Neural cell (in vitro differentiated cells): ENCODE measurements around the gene ING5.

Experiments used
- EZH2 ChIP-seq: fragments of 200-600, 300-800 bp; shearing (Covaris generic), sonication (generic); IDR thresholded peaks from 2 replicates; pipeline ENCODE4 v1.6.1; 2014; ENCODE audit warnings: antibody characterized with exemption, low read length, borderline replicate concordance, mild to moderate bottlenecking; ENCODE audit not compliant: insufficient read depth, poor library complexity, severe bottlenecking
- MXI1 ChIP-seq: fragments of 450-650 bp; conservative IDR thresholded peaks from 2 replicates; pipeline ENCODE4 v1.6.1; 2014; ENCODE audit warnings: antibody characterized with exemption, mild to moderate bottlenecking; ENCODE audit not compliant: poor library complexity, severe bottlenecking
- POLR2AphosphoS5 ChIP-seq: IDR thresholded peaks from 2 replicates; pipeline ENCODE4 v1.6.1; 2012
- RAD21 ChIP-seq: fragments of 450-650 bp; conservative IDR thresholded peaks from 2 replicates; pipeline ENCODE4 v1.6.1; 2014; ENCODE audit warnings: antibody characterized with exemption, mild to moderate bottlenecking, moderate library complexity
- SMC3 ChIP-seq: fragments of 450-650 bp; conservative IDR thresholded peaks from 2 replicates; pipeline ENCODE4 v1.6.1; 2014; ENCODE audit warnings: antibody characterized with exemption, mild to moderate bottlenecking, moderate library complexity; ENCODE audit not compliant: poor library complexity
- TF ChIP-seq, protein P1 (sequence below): fragments of 450-650 bp; IDR thresholded peaks from 2 replicates; pipeline ENCODE4 v1.5.1; 2014; ENCODE audit warnings: antibody characterized with exemption, mild to moderate bottlenecking, moderate library complexity; ENCODE audit not compliant: poor library complexity, severe bottlenecking
- TF ChIP-seq, protein P2 (sequence below): IDR thresholded peaks from 2 replicates; pipeline ENCODE4 v1.6.1; 2012; ENCODE audit warnings: borderline replicate concordance

DNA sequence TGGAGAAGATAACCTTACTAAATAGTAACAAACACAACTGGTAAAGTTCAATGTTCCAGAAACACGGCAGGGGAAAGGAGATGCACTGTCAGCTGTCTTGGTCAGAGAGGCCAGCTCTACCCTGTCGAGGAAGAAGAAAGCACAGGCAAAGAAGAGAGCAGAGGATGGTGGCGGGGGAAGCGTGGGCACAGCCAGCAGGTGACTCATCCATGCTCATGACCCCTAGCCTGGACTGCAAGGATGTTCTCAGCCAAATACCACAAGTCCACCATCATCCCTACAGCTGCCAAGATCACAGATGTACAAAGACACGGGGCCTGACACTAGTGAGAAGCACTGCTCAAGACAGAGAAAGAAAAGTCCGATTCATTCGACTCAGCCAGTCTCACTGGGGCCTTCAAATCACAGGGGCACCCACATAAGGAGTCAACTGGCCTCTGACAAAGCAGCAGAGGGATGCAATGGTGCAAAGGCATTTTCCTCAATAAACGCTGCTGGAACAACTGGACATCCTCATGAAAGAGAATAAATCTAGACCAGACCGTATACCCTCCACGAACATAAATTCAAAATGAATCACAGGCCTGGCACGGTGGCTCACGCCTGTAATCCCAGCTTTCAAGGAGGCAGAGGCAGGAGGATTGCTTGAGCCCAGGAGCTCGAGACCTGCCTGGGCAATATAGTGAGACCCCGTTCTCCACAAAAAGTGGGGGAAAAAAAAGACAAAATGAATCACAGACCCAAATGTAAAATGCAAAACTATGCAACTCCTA is 20.8 kb upstream of the ING5 start:
- TF ChIP-seq MXI1 (no peak), EZH2 (no peak), RAD21 (no peak), POLR2AphosphoS5 (no peak), SMC3 (no peak)
- TF ChIP-seq, protein P1, sequence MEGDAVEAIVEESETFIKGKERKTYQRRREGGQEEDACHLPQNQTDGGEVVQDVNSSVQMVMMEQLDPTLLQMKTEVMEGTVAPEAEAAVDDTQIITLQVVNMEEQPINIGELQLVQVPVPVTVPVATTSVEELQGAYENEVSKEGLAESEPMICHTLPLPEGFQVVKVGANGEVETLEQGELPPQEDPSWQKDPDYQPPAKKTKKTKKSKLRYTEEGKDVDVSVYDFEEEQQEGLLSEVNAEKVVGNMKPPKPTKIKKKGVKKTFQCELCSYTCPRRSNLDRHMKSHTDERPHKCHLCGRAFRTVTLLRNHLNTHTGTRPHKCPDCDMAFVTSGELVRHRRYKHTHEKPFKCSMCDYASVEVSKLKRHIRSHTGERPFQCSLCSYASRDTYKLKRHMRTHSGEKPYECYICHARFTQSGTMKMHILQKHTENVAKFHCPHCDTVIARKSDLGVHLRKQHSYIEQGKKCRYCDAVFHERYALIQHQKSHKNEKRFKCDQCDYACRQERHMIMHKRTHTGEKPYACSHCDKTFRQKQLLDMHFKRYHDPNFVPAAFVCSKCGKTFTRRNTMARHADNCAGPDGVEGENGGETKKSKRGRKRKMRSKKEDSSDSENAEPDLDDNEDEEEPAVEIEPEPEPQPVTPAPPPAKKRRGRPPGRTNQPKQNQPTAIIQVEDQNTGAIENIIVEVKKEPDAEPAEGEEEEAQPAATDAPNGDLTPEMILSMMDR, result no peak
- TF ChIP-seq, protein P2, sequence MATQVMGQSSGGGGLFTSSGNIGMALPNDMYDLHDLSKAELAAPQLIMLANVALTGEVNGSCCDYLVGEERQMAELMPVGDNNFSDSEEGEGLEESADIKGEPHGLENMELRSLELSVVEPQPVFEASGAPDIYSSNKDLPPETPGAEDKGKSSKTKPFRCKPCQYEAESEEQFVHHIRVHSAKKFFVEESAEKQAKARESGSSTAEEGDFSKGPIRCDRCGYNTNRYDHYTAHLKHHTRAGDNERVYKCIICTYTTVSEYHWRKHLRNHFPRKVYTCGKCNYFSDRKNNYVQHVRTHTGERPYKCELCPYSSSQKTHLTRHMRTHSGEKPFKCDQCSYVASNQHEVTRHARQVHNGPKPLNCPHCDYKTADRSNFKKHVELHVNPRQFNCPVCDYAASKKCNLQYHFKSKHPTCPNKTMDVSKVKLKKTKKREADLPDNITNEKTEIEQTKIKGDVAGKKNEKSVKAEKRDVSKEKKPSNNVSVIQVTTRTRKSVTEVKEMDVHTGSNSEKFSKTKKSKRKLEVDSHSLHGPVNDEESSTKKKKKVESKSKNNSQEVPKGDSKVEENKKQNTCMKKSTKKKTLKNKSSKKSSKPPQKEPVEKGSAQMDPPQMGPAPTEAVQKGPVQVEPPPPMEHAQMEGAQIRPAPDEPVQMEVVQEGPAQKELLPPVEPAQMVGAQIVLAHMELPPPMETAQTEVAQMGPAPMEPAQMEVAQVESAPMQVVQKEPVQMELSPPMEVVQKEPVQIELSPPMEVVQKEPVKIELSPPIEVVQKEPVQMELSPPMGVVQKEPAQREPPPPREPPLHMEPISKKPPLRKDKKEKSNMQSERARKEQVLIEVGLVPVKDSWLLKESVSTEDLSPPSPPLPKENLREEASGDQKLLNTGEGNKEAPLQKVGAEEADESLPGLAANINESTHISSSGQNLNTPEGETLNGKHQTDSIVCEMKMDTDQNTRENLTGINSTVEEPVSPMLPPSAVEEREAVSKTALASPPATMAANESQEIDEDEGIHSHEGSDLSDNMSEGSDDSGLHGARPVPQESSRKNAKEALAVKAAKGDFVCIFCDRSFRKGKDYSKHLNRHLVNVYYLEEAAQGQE, result no peak
